Measurements from ENCODE around the gene BANK1. TPM values are rescaled to one million over a fixed set of nuclear protein-coding genes. Genes with fewer than 3 reads are reported as not detected.

The BANK1 gene, protein sequence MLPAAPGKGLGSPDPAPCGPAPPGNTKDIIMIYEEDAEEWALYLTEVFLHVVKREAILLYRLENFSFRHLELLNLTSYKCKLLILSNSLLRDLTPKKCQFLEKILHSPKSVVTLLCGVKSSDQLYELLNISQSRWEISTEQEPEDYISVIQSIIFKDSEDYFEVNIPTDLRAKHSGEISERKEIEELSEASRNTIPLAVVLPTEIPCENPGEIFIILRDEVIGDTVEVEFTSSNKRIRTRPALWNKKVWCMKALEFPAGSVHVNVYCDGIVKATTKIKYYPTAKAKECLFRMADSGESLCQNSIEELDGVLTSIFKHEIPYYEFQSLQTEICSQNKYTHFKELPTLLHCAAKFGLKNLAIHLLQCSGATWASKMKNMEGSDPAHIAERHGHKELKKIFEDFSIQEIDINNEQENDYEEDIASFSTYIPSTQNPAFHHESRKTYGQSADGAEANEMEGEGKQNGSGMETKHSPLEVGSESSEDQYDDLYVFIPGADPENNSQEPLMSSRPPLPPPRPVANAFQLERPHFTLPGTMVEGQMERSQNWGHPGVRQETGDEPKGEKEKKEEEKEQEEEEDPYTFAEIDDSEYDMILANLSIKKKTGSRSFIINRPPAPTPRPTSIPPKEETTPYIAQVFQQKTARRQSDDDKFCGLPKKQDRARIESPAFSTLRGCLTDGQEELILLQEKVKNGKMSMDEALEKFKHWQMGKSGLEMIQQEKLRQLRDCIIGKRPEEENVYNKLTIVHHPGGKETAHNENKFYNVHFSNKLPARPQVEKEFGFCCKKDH
- under 1 TPM; 0.37 to 0.90 (median 0.68) TPM for polyA plus RNA-seq (ENCODE audit: insufficient read length in 10 of 10)
- long read RNA-seq, donor 1: 0 reads
- long read RNA-seq, donor 2: 0 reads
- long read RNA-seq, donor 3: 0 reads
- long read RNA-seq, donor 4: 0 reads
- long read RNA-seq, donor 5: 0 reads
- long read RNA-seq, donor 6: 0 reads
- long read RNA-seq, donor 7, partial matches to known transcripts: 0 of 1 reads
- long read RNA-seq, donor 7, other reads (novel, unspliced or antisense): 0 of 1 reads
- long read RNA-seq, donor 8: 0 reads
- long read RNA-seq, donor 9: 0 reads

DNA sequence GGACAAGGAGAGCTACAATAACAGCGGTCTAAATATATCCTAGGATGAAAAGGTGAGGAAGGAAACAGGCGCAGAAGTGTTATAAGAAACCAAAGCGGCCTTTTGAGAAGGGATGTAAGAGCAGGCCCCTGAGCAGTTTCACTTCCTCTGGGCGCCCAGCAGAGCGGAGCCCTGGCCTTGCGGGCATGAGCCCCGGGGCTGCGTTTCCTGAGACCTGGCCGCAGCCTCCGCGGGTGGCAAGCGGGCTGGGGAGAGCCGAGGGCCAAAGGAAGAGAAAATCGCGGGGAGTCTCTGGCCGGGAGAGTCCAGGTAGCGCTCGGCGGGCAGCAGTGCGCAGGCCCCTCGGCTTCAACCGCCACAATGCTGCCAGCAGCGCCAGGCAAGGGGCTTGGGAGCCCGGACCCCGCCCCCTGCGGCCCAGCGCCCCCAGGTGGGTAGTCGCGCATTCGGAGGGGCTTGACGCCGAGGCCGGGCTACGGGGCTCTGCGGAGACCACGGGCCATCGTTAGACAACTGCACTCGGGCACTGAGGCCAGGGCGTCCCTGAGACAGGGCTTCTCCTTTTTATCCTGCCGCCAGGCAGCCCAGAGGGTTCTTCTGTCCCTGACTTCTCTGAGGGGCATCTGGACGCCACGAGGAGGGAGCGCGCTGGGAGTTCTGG, at the start of gene BANK1:
TSS of gene BANK1 (plus strand) at position 210 of the 661 bp plus-strand sequence. CDS start at position 361, 151 bp downstream.
- peak; percentile 12 to 69 (median 30) for DNase-seq

DNA sequence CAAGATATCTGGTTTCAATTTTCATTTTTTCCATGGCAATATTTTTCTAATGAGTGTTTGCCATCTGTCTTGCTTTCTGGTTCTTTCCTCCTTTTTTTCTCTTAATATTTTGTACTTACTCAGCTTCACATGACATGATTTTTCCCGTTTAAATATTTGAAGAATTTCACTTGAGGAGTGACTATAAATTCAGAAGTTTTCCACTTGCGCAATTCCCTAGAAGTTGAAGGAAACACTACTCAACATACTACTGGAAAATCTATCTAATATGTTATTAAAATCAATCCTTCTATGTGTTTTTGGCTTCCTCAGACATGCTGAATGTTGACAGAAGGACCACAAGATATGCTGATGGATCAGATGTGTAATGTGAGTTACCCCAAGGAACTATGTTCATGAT, 36.8 kb upstream of the BANK1 start:
- DNase-seq: peak in 2 of 3 donors; percentile 18 to 43

DNA sequence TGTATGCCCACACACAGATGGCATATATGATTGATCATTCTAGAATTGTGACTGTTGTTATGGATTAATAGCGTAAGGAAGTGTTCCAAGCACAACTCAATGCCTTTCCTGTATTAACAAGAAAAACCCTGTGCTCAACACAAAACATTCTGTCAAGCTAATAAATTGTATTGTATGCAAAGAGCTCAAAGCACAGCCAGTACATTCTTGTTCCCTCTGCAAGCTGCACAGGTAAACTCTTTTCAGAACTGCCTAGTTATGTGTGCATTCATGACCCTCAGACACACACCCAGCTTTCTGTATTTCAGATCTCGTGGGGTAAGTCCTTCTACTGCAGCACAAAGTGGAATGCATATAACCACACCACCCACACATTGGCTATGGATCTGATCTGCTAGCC, 34.3 kb upstream of the BANK1 start:
- no peak for DNase-seq

DNA sequence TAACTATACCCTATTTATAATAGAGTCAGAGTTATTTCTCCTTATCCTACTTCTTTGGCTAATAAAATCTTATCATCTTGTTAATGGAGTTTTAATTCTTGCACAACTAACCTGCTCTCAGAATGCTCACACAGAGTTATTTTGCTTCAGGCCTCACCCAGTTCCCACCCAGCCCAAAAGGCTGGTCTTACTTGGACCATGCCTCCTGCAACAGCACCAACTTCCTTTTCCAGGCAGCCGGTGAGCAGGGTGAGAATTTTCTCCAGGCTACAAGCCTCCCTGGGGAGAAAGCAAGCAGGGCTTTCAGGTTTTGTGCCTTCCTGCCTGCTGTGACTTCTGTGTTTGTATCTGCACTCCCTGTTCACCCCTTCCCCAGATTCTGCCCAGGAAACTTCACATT, 29.1 kb upstream of the BANK1 start:
- DNase-seq: no peak

DNA sequence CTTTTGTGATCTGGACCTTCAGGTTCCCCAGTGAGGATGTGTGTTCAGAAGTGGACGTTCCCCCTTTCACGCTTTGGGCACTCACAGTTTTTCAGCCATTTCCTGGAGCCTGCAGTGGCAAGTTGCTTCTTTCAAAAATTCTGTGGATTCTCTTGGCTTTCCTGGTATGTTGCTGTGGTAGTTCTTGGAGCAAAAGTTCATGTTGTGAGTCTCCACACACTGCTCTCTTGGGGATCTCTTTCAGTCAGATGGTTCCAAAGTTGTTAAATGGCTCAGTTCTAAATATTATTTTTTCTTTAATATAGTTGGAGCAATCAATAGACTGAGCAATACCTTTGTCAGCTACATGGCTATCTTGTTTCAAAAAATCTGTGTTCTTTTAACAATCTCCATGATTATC, 28.5 kb upstream of the BANK1 start:
- DNase-seq: no peak

DNA sequence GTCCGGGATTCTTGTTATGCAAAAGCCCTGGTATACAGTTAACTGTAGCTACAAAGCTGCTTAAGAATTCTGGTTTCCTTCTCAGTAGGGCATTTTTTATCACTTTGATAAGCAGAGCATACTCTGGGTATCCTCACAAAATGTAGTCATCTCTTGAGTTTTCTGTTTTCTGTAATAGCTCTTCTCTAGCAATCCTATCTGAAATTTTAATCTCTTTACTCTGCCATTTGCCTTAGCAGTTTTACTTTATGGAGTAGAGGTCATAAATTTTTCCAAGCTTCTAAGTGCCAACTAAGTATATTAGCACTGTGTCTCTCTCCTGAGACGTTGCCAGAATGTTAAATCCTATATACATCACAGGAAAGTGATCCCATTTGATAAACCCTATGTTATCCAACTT, 28.0 kb upstream of the BANK1 start:
- no peak for DNase-seq

DNA sequence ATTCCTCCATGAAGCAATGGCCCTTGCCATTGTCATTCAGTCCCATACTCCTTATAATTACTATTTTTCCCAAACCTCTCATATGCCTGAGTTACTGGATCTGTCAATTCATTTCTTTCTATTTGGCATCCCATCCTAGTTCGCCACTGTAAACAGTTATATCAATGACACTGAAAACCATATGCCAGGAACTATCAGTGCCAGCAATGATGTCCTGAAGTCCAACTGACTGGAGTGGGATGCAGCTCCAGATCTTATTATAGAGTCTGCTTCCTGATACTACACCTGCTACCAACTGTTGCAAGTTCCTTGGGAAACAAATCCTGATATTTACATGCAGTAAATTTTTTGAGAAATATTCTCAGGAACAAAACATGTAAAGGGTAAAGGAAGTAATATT, 27.0 kb upstream of the BANK1 start:
- DNase-seq: no peak

DNA sequence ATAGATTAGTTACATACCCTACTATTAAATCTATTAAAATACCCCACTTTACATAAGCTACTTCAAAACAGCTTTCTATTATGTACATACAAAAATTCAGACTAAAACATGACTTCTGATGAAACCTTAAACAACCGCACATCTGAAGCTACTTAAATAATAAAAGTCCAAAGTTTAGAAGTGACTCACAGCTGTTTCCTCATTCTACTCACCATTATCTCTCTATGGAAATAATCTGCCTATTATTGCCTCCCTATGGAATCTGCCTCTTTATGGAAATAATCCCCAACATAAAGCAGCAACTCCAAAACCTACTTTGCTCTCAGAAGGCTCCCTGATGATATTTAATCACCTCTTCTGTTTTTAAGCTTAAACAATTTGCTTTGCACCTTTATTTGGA, 15.7 kb upstream of the BANK1 start:
- DNase-seq: peak in 2 of 3 donors; percentile 7 to 33

DNA sequence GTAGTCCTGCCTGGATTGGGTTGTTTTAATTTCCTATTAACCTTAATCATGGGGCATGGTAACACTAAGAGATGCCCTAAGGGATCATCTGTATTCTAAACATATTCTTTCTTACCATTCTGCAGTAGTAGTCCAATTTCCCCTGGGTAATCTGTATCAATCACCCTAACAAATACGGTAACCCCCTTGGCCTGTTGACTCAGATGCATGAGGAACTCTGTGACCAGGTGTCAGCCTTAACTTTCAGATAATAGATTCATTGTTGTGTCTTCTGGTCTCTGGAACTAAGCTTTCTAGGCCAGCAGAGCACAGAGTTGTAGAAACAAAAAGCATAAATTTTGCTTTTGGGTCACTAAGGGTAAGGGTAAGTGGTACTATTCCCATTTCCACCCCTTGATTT, 13.1 kb upstream of the BANK1 start:
- no peak for DNase-seq

DNA sequence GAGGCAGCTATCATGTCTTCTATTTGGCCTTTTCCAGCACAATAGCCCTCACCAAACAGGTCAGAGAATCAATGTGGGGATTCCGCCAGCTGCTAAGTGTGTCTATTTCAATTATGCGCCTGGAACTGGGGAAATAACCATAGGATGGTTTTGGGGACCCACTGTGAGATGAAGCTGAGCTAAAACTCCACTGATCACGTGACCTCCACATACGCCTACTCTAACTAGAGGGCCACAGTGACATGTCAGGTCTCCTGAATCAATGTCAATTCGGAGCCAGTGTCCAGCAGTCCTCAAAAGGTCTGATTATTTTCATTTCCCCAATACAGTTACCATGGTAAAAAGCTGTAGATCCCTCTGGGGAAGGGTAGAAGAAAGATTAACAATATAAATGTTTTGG, 10.2 kb upstream of the BANK1 start:
- no peak for DNase-seq

DNA sequence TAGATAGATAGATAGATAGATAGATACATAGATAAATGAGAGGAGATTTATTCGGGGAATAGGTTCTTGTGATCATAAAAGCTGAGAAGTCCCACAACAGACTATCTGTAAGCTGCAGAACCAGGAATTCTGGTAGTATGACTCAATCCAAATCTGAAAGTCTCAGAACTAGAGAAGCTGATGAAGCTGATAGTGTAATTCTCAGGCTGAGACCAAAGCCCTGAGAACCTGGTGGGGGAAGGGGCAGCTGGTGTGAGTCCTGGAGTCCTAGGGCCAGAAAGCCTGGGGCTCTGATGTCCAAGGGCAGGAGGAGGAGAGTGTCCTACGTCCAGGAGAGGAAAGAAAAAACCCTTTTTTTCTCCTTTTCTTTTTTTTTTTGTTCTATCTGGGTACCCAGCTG, 8.0 kb upstream of the BANK1 start:
- DNase-seq: no peak

DNA sequence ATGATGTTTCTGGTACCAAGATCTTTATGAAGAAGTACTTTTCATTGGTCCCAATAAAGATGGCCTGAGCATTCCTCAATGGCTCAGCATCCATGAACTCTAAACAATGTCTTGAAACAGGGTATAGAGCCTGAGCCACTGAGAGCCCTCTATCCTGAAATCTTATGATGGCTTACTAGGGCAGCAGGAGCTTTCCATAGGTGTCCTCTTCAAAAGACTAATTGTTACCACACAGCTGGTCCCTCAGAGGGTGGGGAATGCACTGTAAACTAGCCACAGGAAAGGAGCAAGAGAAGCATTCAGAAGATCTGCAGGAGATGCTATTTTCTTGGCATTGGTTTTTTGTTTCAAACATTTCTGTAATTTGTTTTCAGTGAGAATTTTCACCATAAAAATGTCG, 5.6 kb upstream of the BANK1 start:
- no peak for DNase-seq

DNA sequence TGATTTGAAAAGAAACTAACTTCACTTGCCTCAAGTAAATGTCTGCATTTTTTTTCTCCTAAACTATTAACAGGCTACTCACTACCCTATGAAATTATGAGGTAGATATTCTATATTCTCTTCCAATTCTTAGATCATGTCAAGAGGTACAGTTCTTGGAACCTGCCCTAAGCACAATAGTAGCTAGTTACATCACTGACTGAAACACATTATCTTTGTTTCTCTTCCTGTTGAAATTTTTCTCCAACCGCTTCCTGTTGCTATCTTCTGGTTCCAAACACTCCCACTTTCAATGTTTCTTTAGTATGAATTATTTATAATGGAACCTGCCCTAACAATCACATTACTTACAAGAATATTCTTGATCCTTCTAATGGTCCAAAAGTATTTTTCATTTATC, 5.0 kb upstream of the BANK1 start:
- no peak for DNase-seq

DNA sequence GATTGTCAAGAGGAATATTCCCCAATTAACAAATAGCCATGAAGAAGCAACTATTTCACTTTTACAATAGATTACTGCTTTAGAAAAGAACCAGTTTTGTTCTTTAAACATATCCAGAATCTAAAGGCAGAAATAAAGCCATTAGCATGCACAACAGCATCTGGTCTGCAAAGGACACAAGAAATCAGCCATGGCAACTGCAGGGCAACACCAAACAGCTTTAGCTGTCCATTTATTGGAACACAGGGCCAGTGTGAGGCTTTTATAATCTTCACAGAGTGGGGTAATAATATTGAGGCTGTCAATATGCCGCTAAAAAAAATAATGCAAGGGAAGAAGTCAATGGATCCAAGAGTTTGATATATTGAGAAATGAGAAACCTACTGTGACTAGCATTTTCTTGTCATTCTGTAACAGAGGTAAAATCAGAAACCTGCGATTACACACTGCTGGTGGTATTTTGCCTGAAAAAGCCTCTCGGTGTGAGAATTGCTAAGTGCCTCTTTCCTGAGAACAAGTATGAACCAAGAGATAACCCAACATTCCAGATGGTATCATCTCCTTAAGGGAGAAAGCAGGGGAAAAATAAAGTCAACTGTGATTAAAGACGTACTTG, 2.7 kb upstream of the BANK1 start:
- DNase-seq: no peak

DNA sequence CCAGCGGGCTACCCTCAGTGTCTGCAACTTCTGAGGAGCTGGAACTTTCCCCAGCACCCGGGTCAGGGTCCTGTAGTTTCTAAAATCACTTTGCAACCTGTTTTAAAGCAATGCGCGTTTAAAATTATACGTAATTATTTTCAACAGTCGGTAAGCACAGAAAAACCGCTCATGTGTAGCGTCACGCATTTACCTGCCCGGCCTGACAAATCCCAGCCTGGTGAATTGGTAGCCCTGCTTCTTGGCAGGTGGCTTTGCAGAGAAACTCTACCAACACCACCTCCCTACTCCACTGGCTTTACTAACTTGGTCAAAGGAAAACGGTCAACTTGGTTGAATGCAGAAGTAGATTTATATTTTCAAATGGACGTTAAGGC, 640 bp downstream of the BANK1 start:
- DNase-seq: no peak

DNA sequence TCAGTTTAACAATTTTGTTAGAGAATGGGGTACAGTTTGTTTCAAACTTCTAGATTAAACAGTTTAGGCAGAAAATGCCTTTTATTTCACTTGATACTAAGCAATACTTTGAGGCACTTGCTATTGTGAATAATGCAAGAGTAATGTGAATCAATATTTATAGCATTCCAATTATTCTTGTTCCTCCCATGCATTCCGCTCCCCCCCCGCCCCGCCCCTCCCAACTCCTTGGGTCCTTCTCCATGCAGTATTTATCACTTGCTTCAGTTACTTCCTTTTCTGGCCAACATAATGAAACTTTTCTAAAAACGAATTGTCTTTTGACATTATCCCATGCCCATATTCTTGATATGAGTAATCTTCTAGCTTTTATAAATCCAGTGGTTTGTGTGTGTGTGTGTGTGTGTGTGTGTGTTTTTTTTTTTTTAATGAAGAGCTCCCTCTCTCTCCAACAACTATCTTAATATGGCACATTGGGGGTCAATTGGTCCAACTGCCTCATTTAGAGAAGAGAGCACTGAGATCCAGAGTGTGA, 1.6 kb downstream of the BANK1 start:
- DNase-seq: no peak

DNA sequence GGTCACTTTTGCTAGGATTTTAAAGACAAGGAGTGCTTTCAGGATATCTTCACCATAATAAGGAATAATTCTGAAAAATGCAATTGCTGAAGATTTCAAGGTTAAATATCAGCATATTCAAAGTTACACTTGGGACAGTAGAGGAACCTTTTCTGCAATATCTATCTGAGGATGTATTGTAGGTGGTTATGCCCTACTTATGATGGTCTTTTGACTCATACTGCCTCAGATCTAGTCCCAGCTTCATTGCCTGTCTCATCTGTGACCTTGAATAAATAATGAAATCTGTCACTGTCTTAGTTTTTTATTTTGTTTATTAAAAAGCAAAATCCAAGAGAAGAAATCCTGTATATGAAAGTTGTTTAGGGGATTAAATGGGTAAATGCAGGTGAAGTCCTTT, 2.9 kb downstream of the BANK1 start:
- DNase-seq: no peak

DNA sequence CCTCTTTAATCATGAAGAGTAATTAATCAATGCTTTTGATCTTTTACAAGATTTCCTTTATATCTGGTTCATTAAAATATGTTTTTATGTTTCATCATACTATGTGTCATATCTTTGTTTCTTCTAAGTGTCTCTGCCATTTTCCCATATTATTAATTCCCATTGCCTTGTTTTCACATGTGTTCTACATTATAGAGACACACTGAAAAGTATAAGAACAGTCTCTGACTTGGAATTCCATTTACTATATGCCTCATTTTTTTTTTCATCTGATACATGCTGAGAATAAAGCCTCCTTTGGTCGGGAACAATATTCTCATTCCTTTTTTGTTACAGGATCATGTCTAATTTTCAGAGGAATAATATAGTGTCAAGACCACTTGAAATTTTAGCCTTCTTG, 4.3 kb downstream of the BANK1 start:
- DNase-seq: no peak

DNA sequence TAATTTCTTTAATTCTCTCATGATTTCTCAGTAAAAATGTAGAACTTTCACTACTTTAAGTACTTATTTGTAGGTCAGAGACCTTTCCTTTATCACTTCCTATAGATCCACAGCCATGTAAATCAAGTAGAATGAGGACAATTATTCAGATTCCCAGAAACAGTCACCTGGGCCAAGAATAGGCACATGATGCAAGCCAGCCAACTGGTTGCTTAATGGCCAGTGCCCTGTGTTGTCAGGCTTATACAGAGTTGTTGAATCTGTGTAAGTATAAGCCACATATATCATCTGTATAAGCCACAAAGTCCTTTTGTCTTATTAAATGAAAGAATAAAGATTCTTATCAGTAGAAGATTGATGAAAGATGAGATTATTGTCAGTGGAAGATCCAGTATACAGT, 5.2 kb downstream of the BANK1 start:
- DNase-seq: no peak

DNA sequence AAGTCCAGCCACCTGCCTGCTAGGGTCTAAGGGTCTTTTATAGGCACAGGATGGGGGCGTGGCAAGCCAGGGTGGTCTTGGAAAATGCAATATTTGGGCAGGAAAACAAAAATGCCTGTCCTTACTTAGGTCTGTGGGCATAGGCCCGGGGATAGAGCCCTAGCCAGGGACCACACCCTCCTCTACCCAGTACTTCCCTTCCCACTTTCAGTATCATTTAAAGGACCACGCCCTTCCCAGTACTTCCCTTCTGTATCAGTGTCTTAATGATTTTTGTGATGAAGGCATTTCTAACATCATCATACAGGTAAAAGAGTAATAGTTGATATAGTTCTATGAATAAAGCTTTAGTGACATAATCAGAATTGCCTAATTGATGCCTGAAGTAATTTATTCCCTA, 11.4 kb downstream of the BANK1 start:
- no peak for DNase-seq

DNA sequence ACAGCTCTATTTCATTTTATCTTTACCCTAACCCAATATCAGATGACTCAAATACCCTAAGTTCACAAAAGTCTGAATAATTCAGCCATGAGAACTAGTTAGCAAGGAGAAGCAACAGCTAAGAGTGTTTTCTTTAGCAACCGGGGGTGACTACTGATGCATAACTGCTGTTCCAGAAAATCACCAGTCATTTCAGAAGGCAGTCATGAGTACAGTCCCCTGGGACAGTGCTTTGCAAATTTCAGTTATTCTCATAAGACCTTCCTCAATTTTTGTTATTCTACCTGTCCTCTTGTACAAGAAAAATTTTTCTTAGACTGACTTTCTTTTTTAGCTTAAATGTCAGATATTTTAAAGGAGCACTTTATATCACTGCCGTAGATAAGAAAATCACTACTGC, 16.4 kb downstream of the BANK1 start:
- DNase-seq: no peak

DNA sequence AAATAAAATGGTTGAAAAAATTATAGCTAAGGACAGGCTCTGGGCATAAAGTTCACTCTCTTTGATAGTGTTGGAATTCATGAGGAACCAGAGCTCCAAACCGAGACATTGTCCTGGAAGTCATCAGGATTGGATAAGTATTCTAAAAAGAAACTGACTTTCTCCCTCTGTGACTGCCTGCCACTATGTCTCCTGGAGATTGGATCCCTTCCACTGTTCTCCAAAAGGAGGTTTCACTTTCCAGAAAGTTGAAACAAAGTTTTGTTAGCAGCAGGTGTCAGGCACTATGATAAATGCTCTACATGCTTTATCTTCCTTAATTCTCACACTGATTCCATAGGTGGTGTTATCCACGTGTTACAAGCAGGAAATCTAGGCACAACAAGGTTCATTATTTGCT, 16.8 kb downstream of the BANK1 start:
- no peak for DNase-seq

Data from muscle of back (tissue), 13 donors.